Astrocyte (in vitro differentiated cells and primary cell): ENCODE data around the gene OVOL3. TPM values are rescaled to one million over a fixed set of nuclear protein-coding genes. Genes with fewer than 3 reads are reported as not detected.

Source experiments
- DNase-seq: peaks from one replicate; pipeline ENCODE4 v3.0.0-alpha.2; 2010; ENCODE audit warnings: low read depth
- FAIRE-seq: peaks from 2 replicates; lab custom pipeline; 2011; peaks lifted over from hg19 to GRCh38; lab: Jason Lieb, UNC
- H2AFZ ChIP-seq: 2 replicates; pipeline ENCODE4 v1.6.0; 2012; ENCODE audit warnings: low read depth, low read length, inconsistent platforms
- H3K27ac ChIP-seq: 2 replicates; pipeline ENCODE4 v1.5.1; 2011; ENCODE audit warnings: low read depth, low read length, inconsistent platforms
- H3K27me3 ChIP-seq: 2 replicates; pipeline ENCODE4 v1.6.0; 2011; ENCODE audit warnings: low read length, inconsistent platforms; ENCODE audit not compliant: insufficient read depth
- H3K36me3 ChIP-seq: 2 replicates; pipeline ENCODE4 v1.5.1; 2011; ENCODE audit warnings: low read length, inconsistent platforms; ENCODE audit not compliant: insufficient read depth
- H3K4me1 ChIP-seq: 2 replicates; pipeline ENCODE4 v1.5.1; 2011; ENCODE audit warnings: low read length, inconsistent platforms; ENCODE audit not compliant: insufficient read depth
- H3K4me2 ChIP-seq: 2 replicates; pipeline ENCODE4 v1.6.0; 2012; ENCODE audit warnings: low read length, inconsistent platforms
- H3K4me3 ChIP-seq: 2 replicates; pipeline ENCODE4 v1.5.1; 2011; ENCODE audit warnings: low read depth, mild to moderate bottlenecking, low read length, inconsistent platforms; ENCODE audit not compliant: insufficient read depth
- H3K79me2 ChIP-seq: 2 replicates; pipeline ENCODE4 v1.6.0; 2012; ENCODE audit warnings: mild to moderate bottlenecking, low read length, inconsistent platforms; ENCODE audit not compliant: insufficient read depth
- H3K9ac ChIP-seq: 2 replicates; pipeline ENCODE4 v1.6.0; 2012; ENCODE audit warnings: mild to moderate bottlenecking, low read length, inconsistent platforms
- H3K9me3 ChIP-seq: 2 replicates; pipeline ENCODE4 v1.5.1; 2012; ENCODE audit warnings: low read depth, mild to moderate bottlenecking, low read length, inconsistent platforms; ENCODE audit not compliant: insufficient read depth
- H4K20me1 ChIP-seq: 2 replicates; pipeline ENCODE4 v1.6.0; 2012; ENCODE audit warnings: low read length, inconsistent platforms; ENCODE audit not compliant: insufficient read depth
- H3K27ac Mint-ChIP-seq: one replicate; pipeline ENCODE4 v1.8.0; 2021; ENCODE audit warnings: mild to moderate bottlenecking, mixed read lengths; ENCODE audit not compliant: unreplicated experiment
- H3K27me3 Mint-ChIP-seq: one replicate; pipeline ENCODE4 v1.8.0; 2021; ENCODE audit warnings: low read depth, mixed read lengths; ENCODE audit not compliant: unreplicated experiment
- H3K36me3 Mint-ChIP-seq: one replicate; pipeline ENCODE4 v1.8.0; 2021; ENCODE audit warnings: low read depth, mixed read lengths; ENCODE audit not compliant: unreplicated experiment
- H3K4me1 Mint-ChIP-seq: one replicate; pipeline ENCODE4 v1.8.0; 2021; ENCODE audit warnings: low read depth, mixed read lengths; ENCODE audit not compliant: unreplicated experiment
- H3K4me3 Mint-ChIP-seq: one replicate; pipeline ENCODE4 v1.8.0; 2021; ENCODE audit warnings: mild to moderate bottlenecking, moderate library complexity, mixed read lengths; ENCODE audit not compliant: unreplicated experiment
- H3K9me3 Mint-ChIP-seq: one replicate; pipeline ENCODE4 v1.8.0; 2021; ENCODE audit warnings: mild to moderate bottlenecking, mixed read lengths; ENCODE audit not compliant: unreplicated experiment
- EZH2 ChIP-seq: IDR thresholded peaks from 2 replicates; pipeline ENCODE4 v1.6.1; 2012; ENCODE audit warnings: mild to moderate bottlenecking, low read length, inconsistent platforms; ENCODE audit not compliant: insufficient read depth
- total RNA-seq: library from RNA; stranded (reverse); gene quantifications from 2 replicates; pipeline ENCODE4 v1.2.1, GENCODE V29; 2021
- TF ChIP-seq, protein P1 (sequence below): IDR thresholded peaks from 2 replicates; pipeline ENCODE4 v1.5.1; 2011; ENCODE audit warnings: low read depth, mild to moderate bottlenecking, inconsistent platforms, low read length, moderate library complexity; ENCODE audit not compliant: insufficient read depth

OVOL3 gene
- total RNA-seq, 1 donor from 2014 or later, result not detected

DNA sequence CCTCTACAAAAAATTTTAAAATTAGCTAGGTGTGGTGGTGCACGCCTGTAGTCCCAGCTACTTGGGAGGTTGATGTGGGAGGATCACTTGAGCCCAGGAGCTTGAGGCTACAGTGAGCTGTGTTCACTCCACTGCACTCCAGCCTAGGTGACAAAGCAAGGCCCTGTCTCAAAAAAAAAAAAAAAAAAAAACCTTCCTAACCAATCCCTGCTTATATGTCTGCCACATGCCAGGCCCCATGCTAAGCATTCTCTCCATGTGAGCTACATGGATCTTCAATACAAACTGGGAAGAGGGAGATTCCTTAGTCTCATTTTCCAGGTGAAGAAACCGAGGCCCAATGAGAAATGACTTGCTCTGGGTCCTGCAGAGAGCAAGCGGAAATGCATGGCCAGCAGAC is 2.3 kb upstream of the OVOL3 start:
- no peaks in the 10 kb centered on the region for H3K9me3 ChIP-seq
- Mint-ChIP-seq H3K4me1 (peaks cover 9% of the 10 kb centered on the region), H3K4me3 (no peak overlapping the region), H3K9me3 (peaks cover 3% of the 10 kb centered on the region), H3K27ac (no peak overlapping the region), H3K27me3 (no peaks in the 10 kb centered on the region), H3K36me3 (peaks cover 19% of the 10 kb centered on the region)
- peaks cover 5% of the 10 kb centered on the region for H4K20me1 ChIP-seq
- H2AFZ ChIP-seq, result no peak overlapping the region
- DNase-seq (no peak), FAIRE-seq (no peak)
- H3K79me2 ChIP-seq, result peaks cover 4% of the 10 kb centered on the region
- no peak overlapping the region for H3K4me3 ChIP-seq
- H3K36me3 ChIP-seq, result peaks cover 3% of the 10 kb centered on the region
- H3K4me1 ChIP-seq, result peaks cover 1% of the 10 kb centered on the region
- no peaks in the 10 kb centered on the region for H3K27me3 ChIP-seq
- H3K9ac ChIP-seq, result no peak overlapping the region
- H3K4me2 ChIP-seq, result no peak overlapping the region
- TF ChIP-seq, protein P1, sequence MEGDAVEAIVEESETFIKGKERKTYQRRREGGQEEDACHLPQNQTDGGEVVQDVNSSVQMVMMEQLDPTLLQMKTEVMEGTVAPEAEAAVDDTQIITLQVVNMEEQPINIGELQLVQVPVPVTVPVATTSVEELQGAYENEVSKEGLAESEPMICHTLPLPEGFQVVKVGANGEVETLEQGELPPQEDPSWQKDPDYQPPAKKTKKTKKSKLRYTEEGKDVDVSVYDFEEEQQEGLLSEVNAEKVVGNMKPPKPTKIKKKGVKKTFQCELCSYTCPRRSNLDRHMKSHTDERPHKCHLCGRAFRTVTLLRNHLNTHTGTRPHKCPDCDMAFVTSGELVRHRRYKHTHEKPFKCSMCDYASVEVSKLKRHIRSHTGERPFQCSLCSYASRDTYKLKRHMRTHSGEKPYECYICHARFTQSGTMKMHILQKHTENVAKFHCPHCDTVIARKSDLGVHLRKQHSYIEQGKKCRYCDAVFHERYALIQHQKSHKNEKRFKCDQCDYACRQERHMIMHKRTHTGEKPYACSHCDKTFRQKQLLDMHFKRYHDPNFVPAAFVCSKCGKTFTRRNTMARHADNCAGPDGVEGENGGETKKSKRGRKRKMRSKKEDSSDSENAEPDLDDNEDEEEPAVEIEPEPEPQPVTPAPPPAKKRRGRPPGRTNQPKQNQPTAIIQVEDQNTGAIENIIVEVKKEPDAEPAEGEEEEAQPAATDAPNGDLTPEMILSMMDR, result no peak
- no peak for TF ChIP-seq EZH2
- H3K27ac ChIP-seq, result no peak overlapping the region

DNA sequence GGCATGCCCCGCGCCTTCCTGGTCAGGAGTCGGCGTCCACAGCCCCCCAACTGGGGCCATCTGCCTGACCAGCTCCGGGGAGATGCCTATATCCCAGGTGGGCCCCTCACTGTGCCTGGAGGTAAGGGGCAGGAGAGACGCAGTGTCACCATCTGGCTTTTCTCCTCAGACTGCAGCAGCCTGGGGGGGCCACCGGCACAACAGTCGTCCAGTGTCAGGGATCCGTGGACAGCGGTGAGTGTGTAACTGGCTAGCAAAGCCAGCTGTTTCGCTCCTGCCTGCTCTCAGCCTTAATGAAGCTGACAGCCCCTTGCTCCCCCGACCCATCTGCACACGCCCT is 227 bp downstream of the OVOL3 start:
- Histone ChIP-seq H2AFZ (no peak overlapping the region), H3K4me1 (peaks cover 8% of the 10 kb centered on the region), H3K9ac (no peak overlapping the region), H3K27ac (no peak overlapping the region), H3K79me2 (peaks cover 14% of the 10 kb centered on the region), H3K4me3 (no peak overlapping the region), H3K9me3 (no peaks in the 10 kb centered on the region), H3K36me3 (no peaks in the 10 kb centered on the region), H4K20me1 (peaks cover 6% of the 10 kb centered on the region), H3K4me2 (no peak overlapping the region), H3K27me3 (no peaks in the 10 kb centered on the region)
- Mint-ChIP-seq H3K27ac (no peak overlapping the region), H3K27me3 (no peaks in the 10 kb centered on the region), H3K9me3 (peaks cover 3% of the 10 kb centered on the region), H3K4me1 (peaks cover 6% of the 10 kb centered on the region), H3K4me3 (no peak overlapping the region), H3K36me3 (peaks cover 19% of the 10 kb centered on the region)
- FAIRE-seq (no peak), DNase-seq (no peak)
- TF ChIP-seq EZH2, result no peak
- TF ChIP-seq, protein P1, result no peak

DNA sequence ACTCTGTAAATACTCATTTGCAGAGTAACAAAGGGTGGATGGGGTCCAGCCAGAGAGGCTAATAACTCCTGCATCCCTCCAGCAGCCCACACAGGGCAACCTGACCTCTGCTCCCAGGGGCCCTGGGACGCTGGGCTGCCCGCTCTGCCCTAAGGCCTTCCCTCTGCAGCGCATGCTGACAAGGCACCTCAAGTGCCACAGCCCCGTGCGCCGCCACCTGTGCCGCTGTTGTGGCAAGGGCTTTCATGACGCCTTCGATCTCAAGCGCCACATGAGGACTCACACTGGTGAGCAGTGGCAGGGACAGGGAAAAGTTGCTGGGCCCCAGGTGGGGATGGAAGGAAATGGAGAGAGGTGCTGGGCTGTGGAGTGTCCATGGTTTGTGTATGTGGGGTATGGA is 1.7 kb downstream of the OVOL3 start:
- no peak for TF ChIP-seq EZH2
- TF ChIP-seq, protein P1, result no peak
- Mint-ChIP-seq H3K4me3 (peak overlapping the region; percentile 79), H3K4me1 (peaks cover 8% of the 10 kb centered on the region), H3K36me3 (peaks cover 20% of the 10 kb centered on the region), H3K9me3 (no peaks in the 10 kb centered on the region), H3K27ac (peak overlapping the region; percentile 47), H3K27me3 (no peaks in the 10 kb centered on the region)
- no peak for DNase-seq
- Histone ChIP-seq H3K4me2 (no peak overlapping the region), H3K4me1 (peaks cover 12% of the 10 kb centered on the region), H3K9me3 (no peaks in the 10 kb centered on the region), H3K9ac (no peak overlapping the region), H3K79me2 (peaks cover 24% of the 10 kb centered on the region), H3K4me3 (no peak overlapping the region), H4K20me1 (peaks cover 17% of the 10 kb centered on the region), H3K27ac (no peak overlapping the region), H2AFZ (no peak overlapping the region), H3K36me3 (peaks cover 5% of the 10 kb centered on the region), H3K27me3 (no peaks in the 10 kb centered on the region)
- FAIRE-seq, result no peak
